CD4-positive, alpha-beta memory T cell (primary cell): ENCODE data around the gene MACROD2. TPM values are rescaled to one million over a fixed set of nuclear protein-coding genes. Genes with fewer than 3 reads are reported as not detected.
A peak's percentile ranks its signal among the peaks of the same experiment; 100 is the strongest.

Experiments
- CTCF ChIA-PET: fragments of 350-600 bp; sonication (Branson Sonifier 250); formaldehyde crosslinking; loops from one replicate; lab custom pipeline; 2021; ENCODE audit warnings: inconsistent platforms; ENCODE audit not compliant: partially characterized antibody; lab: Charles Lee
- POLR2A ChIA-PET: fragments of 350-600 bp; sonication (Branson Sonifier 250); formaldehyde crosslinking; loops from one replicate; lab custom pipeline; 2021; ENCODE audit not compliant: partially characterized antibody; lab: Charles Lee
- DNase-seq, 5 donors: peaks; one replicate each; pipeline versions ENCODE4 v3.0.0 to v3.0.0-alpha.2; 2020 to 2022; ENCODE audit warnings: mixed read lengths in 1 of 5
- H3K27ac ChIP-seq: one replicate; pipeline ENCODE4 v1.7.0; 2013; ENCODE audit warnings: low read depth, low read length
- H3K27me3 ChIP-seq: 2 replicates; pipeline ENCODE4 v1.7.0; 2013; ENCODE audit warnings: mild to moderate bottlenecking, low read length, moderate library complexity; ENCODE audit not compliant: insufficient read depth
- H3K36me3 ChIP-seq: 2 replicates; pipeline ENCODE4 v1.7.0; 2013; ENCODE audit warnings: mild to moderate bottlenecking, low read length, moderate library complexity; ENCODE audit not compliant: insufficient read depth
- H3K4me1 ChIP-seq: 2 replicates; pipeline ENCODE4 v1.7.0; 2013; ENCODE audit warnings: mild to moderate bottlenecking, low read length, moderate library complexity; ENCODE audit not compliant: insufficient read depth
- H3K4me3 ChIP-seq, 2 donors: one replicate each; pipeline ENCODE4 v1.7.0; 2013; ENCODE audit warnings: low read length in 2 of 2, mild to moderate bottlenecking in 1 of 2
- H3K9me3 ChIP-seq, 2 donors: one replicate each; pipeline ENCODE4 v1.7.0; 2013; ENCODE audit warnings: low read length in 2 of 2, control low read depth in 1 of 2; ENCODE audit not compliant: control insufficient read depth in 1 of 2
- H3K27ac Mint-ChIP-seq, 7 donors: one replicate each; pipeline ENCODE4 v1.8.0; 2020 to 2021; ENCODE audit warnings: mixed read lengths in 7 of 7, mild to moderate bottlenecking in 6 of 7, inconsistent platforms in 3 of 7, moderate library complexity in 3 of 7
- H3K27me3 Mint-ChIP-seq, 2 donors: one replicate each; pipeline ENCODE4 v1.8.0; 2020 to 2021; ENCODE audit warnings: mixed read lengths in 2 of 2
- H3K36me3 Mint-ChIP-seq, 2 donors: one replicate each; pipeline ENCODE4 v1.8.0; 2020 to 2021; ENCODE audit warnings: mixed read lengths in 2 of 2, inconsistent platforms in 1 of 2, mild to moderate bottlenecking in 1 of 2
- H3K4me1 Mint-ChIP-seq, 4 donors: one replicate each; pipeline ENCODE4 v1.8.0; 2020 to 2021; ENCODE audit warnings: mixed read lengths in 4 of 4, mild to moderate bottlenecking in 1 of 4
- H3K4me3 Mint-ChIP-seq, 8 donors: one replicate each; pipeline ENCODE4 v1.8.0; 2020 to 2021; ENCODE audit warnings: mixed read lengths in 8 of 8, mild to moderate bottlenecking in 7 of 8, moderate library complexity in 6 of 8, inconsistent platforms in 3 of 8
- H3K9me3 Mint-ChIP-seq, 8 donors: one replicate each; pipeline ENCODE4 v1.8.0; 2020 to 2021; ENCODE audit warnings: mixed read lengths in 8 of 8, mild to moderate bottlenecking in 5 of 8, inconsistent platforms in 3 of 8, moderate library complexity in 1 of 8
- intact Hi-C: fragments of 100-400 bp; cut with micrococcal nuclease; formaldehyde crosslinking; loops from one replicate; pipeline ENCODE4 v1.15.1; 2023
- polyA plus RNA-seq, 2 donors: library from polyadenylated mRNA; unstranded; fragments of 300-500 nt; fragmentation: Illumina TruSeq; gene quantifications; one replicate each; pipeline ENCODE4 v1.2.3, GENCODE V29; 2021
- total RNA-seq, 2 experiments: library from RNA; stranded (reverse); gene quantifications; one replicate each; pipeline ENCODE4 v1.2.3, GENCODE V29; 2021

MACROD2 gene
- total and polyA plus RNA-seq, 4 experiments from 2014 or later = not detected

DNA sequence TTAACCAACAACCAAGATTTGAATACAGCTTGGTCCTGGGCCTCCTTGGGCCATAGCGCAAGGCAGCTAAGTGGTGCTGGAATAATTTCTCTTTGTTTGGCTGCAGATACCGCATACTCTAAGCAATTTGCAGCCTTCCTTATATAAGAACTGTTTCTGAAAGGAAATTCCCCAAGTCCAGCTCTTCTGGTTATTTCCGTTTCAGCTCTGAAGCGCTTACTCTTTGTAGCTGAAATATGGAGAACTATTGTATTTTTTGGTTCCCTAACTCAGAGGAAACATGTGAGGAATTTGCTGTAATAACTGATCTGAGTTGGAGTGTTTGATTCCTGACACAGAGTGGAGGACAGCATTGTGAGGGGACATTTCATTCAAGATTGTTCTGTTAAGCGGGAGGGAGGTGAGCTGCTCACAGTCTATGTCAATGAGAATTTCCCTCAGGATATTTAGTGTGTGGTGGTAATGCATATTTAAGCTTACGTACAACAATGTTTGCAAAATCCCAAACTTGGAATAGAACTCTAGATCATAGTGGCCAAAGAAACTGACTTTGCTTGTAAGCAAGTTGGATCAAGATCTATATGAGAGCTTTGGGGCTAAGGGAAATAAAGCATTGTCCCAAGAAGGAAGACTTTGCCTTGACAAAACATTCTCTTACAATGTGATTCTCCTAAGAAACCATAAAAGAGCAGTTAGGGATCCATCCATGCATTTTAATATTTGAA, 918.7 kb downstream of the MACROD2 start:
- no peaks in the 10 kb centered on the region for H3K36me3 Mint-ChIP-seq
- no peaks in the 10 kb centered on the region for H3K27me3 ChIP-seq
- no peaks in the 10 kb centered on the region for H3K36me3 ChIP-seq
- H3K4me3 ChIP-seq = no peak overlapping the region
- H3K9me3 Mint-ChIP-seq = peaks cover 0 to 18% (median 6%) of the 10 kb centered on the region in 8 donors
- intact Hi-C loops = no loop called here
- H3K9me3 ChIP-seq = no peaks in the 10 kb centered on the region
- H3K4me1 Mint-ChIP-seq = no peaks in the 10 kb centered on the region
- H3K4me3 Mint-ChIP-seq = peak overlapping the region in 1 of 8 donors; percentile 0
- CTCF ChIA-PET = interaction anchor here (1.9 kb wide), 1 partner anchor 9 kb away, joined by 4 read pairs; no protein-coding TSS in a partner anchor
- DNase-seq = no peak
- H3K4me1 ChIP-seq = no peaks in the 10 kb centered on the region
- no peaks in the 10 kb centered on the region for H3K27me3 Mint-ChIP-seq
- H3K27ac ChIP-seq = no peak overlapping the region
- no peak overlapping the region for H3K27ac Mint-ChIP-seq
- POLR2A ChIA-PET = no interaction called here

- Histone ChIP-seq H3K4me3 (no peak overlapping the region), H3K9me3 (no peaks in the 10 kb centered on the region), H3K4me1 (no peaks in the 10 kb centered on the region), H3K36me3 (no peaks in the 10 kb centered on the region), H3K27ac (no peak overlapping the region), H3K27me3 (no peaks in the 10 kb centered on the region)
- no peaks in the 10 kb centered on the region for H3K4me1 Mint-ChIP-seq
- no peaks in the 10 kb centered on the region for H3K27me3 Mint-ChIP-seq
- CTCF ChIA-PET = interaction anchor here (1.9 kb wide), 1 partner anchor 10 kb away, joined by 4 read pairs; no protein-coding TSS in a partner anchor
- peaks cover 0 to 16% (median 5%) of the 10 kb centered on the region in 8 donors for H3K9me3 Mint-ChIP-seq
- H3K27ac Mint-ChIP-seq = peak overlapping the region in 1 of 7 donors; percentile 29
- no peak overlapping the region for H3K4me3 Mint-ChIP-seq
- H3K36me3 Mint-ChIP-seq = no peaks in the 10 kb centered on the region
- no peak for DNase-seq
- intact Hi-C loops = no loop called here
- POLR2A ChIA-PET = no interaction called here
Observed at GRCh38 chr20:14914633-14915032, 919.3 kb downstream of the MACROD2 start.

- H3K4me1 Mint-ChIP-seq = no peaks in the 10 kb centered on the region
- CTCF ChIA-PET = interaction anchor here (1.9 kb wide), 1 partner anchor 11 kb away, joined by 4 read pairs; no protein-coding TSS in a partner anchor
Observed at GRCh38 chr20:14915356-14915755, 920.0 kb downstream of the MACROD2 start.

GRCh38 chr20:14916360-14916920, 921.1 kb downstream of the MACROD2 start:
- Histone ChIP-seq H3K27me3 (no peaks in the 10 kb centered on the region), H3K36me3 (no peaks in the 10 kb centered on the region), H3K4me3 (no peak overlapping the region), H3K4me1 (no peaks in the 10 kb centered on the region), H3K27ac (no peak overlapping the region), H3K9me3 (no peaks in the 10 kb centered on the region)
- no peak for DNase-seq
- no peaks in the 10 kb centered on the region for H3K27me3 Mint-ChIP-seq
- peaks cover 0 to 17% (median 7%) of the 10 kb centered on the region in 8 donors for H3K9me3 Mint-ChIP-seq
- H3K4me1 Mint-ChIP-seq = no peaks in the 10 kb centered on the region
- no peak overlapping the region for H3K4me3 Mint-ChIP-seq
- H3K36me3 Mint-ChIP-seq = no peaks in the 10 kb centered on the region
- no peak overlapping the region for H3K27ac Mint-ChIP-seq
- POLR2A ChIA-PET = no interaction called here
- CTCF ChIA-PET = no interaction called here
- intact Hi-C loops = no loop called here

More at GRCh38 chr20:14915356-14915755, 920.0 kb downstream of the MACROD2 start:
- Mint-ChIP-seq H3K27ac (no peak overlapping the region), H3K4me3 (no peak overlapping the region), H3K27me3 (no peaks in the 10 kb centered on the region), H3K9me3 (peaks cover 0 to 16% (median 7%) of the 10 kb centered on the region in 8 donors), H3K36me3 (no peaks in the 10 kb centered on the region)
- Histone ChIP-seq H3K9me3 (no peaks in the 10 kb centered on the region), H3K4me3 (no peak overlapping the region), H3K27me3 (no peaks in the 10 kb centered on the region), H3K27ac (no peak overlapping the region), H3K4me1 (no peaks in the 10 kb centered on the region), H3K36me3 (no peaks in the 10 kb centered on the region)
- POLR2A ChIA-PET = no interaction called here
- no peak for DNase-seq
- intact Hi-C loops = no loop called here

- Histone ChIP-seq H3K36me3 (no peaks in the 10 kb centered on the region), H3K4me1 (no peaks in the 10 kb centered on the region), H3K9me3 (no peaks in the 10 kb centered on the region), H3K27me3 (no peaks in the 10 kb centered on the region), H3K27ac (no peak overlapping the region), H3K4me3 (no peak overlapping the region)
- H3K4me3 Mint-ChIP-seq = no peak overlapping the region
- peaks cover 0 to 13% (median 8%) of the 10 kb centered on the region in 8 donors for H3K9me3 Mint-ChIP-seq
- intact Hi-C loops = no loop called here
- H3K36me3 Mint-ChIP-seq = no peaks in the 10 kb centered on the region
- no peak for DNase-seq
- CTCF ChIA-PET = no interaction called here
- H3K27ac Mint-ChIP-seq = no peak overlapping the region
- POLR2A ChIA-PET = no interaction called here
- no peaks in the 10 kb centered on the region for H3K4me1 Mint-ChIP-seq
- no peaks in the 10 kb centered on the region for H3K27me3 Mint-ChIP-seq
Observed at GRCh38 chr20:14918281-14918680, 923.0 kb downstream of the MACROD2 start.

DNA sequence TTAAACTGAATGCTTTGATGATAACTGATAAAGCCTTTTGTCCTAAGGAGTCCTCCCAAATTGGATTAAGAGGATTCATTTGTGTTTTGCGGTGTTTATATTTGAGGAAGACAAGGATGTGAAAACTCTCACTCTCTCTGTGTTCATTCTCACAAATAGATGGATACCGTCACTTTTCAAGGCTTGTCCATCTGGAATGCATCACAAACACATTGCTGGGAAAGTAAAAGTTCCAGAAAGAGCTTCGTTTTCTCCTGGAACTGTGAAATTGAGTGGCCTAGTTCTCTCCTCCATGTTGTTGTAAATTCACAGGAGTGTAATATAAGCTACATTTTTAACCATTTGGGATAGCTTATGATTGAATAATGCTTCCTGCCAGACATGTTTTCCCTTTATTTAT, 923.7 kb downstream of the MACROD2 start:
- H3K4me1 ChIP-seq = no peaks in the 10 kb centered on the region
- H3K27ac ChIP-seq = no peak overlapping the region
- H3K27me3 ChIP-seq = no peaks in the 10 kb centered on the region
- POLR2A ChIA-PET = no interaction called here
- no peak overlapping the region for H3K27ac Mint-ChIP-seq
- H3K9me3 ChIP-seq = no peaks in the 10 kb centered on the region
- intact Hi-C loops = no loop called here
- DNase-seq = no peak
- no peaks in the 10 kb centered on the region for H3K4me1 Mint-ChIP-seq
- no peaks in the 10 kb centered on the region for H3K27me3 Mint-ChIP-seq
- H3K36me3 Mint-ChIP-seq = no peaks in the 10 kb centered on the region
- no peak overlapping the region for H3K4me3 Mint-ChIP-seq
- peaks cover 0 to 13% (median 9%) of the 10 kb centered on the region in 8 donors for H3K9me3 Mint-ChIP-seq
- H3K4me3 ChIP-seq = no peak overlapping the region
- CTCF ChIA-PET = no interaction called here
- no peaks in the 10 kb centered on the region for H3K36me3 ChIP-seq

GRCh38 chr20:14919501-14920081, 924.3 kb downstream of the MACROD2 start:
- DNase-seq = no peak
- CTCF ChIA-PET = no interaction called here
- Mint-ChIP-seq H3K4me3 (no peak overlapping the region), H3K9me3 (peaks cover 0 to 13% (median 8%) of the 10 kb centered on the region in 8 donors), H3K36me3 (no peaks in the 10 kb centered on the region), H3K27ac (no peak overlapping the region), H3K27me3 (no peaks in the 10 kb centered on the region), H3K4me1 (no peaks in the 10 kb centered on the region)
- intact Hi-C loops = no loop called here
- Histone ChIP-seq H3K4me3 (no peak overlapping the region), H3K27ac (no peak overlapping the region), H3K27me3 (no peaks in the 10 kb centered on the region), H3K36me3 (no peaks in the 10 kb centered on the region), H3K4me1 (no peaks in the 10 kb centered on the region), H3K9me3 (no peaks in the 10 kb centered on the region)
- POLR2A ChIA-PET = no interaction called here
